HEK293T (cell line): ENCODE results near the gene MROH8.

Experiments
- BHLHE40 ChIP-seq: fragments of 450-650 bp; IDR thresholded peaks from 2 replicates; pipeline ENCODE4 v1.6.1; 2016; ENCODE audit warnings: mild to moderate bottlenecking, moderate library complexity, borderline replicate concordance
- FOXA1 ChIP-seq: fragments of 450-650 bp; IDR thresholded peaks from 2 replicates; pipeline ENCODE4 v1.6.1; 2016; ENCODE audit warnings: mild to moderate bottlenecking
- LEF1 ChIP-seq: fragments of 450-650 bp; IDR thresholded peaks from 2 replicates; pipeline ENCODE4 v1.6.1; 2017; ENCODE audit warnings: mild to moderate bottlenecking, borderline replicate concordance
- SP1 ChIP-seq: fragments of 450-650 bp; IDR thresholded peaks from 2 replicates; pipeline ENCODE4 v1.6.1; 2017

- TF ChIP-seq LEF1 (no peak), BHLHE40 (no peak), SP1 (no peak), FOXA1 (no peak)
These were observed 23.1 kb upstream of the MROH8 start for GRCh38 chr20:37202267-37202943.
